ENCODE results near the gene MAN2B2.

The MAN2B2 gene

GRCh38 chr4:6596948-6597347 lies 22.0 kb downstream of the MAN2B2 start:
- DNase-seq: no peak

GRCh38 chr4:6598127-6598526 lies 23.1 kb downstream of the MAN2B2 start:
- no peak for DNase-seq

DNA sequence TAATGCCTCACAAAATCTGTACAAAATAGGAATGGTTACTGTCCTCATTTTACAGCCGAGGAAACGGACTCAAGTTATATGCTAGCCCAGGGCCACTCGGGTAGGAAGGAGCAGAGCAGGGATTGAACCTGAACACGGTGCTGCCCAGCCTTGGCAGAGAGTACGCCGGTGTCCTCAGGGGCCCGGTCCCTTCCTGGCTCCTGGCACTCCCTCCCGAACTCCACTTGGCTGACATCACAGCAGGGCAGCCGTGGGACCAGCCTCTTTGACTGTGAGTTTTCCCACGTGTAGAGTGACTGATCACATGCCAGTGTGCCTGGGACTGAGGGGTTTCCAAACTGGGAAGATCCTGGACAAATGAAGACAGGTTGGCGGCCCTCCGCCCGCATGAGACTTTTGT lies 23.7 kb downstream of the MAN2B2 start:
- no peak for DNase-seq

- no peak for DNase-seq
Measured at GRCh38 chr4:6601661-6602250, 26.8 kb downstream of the MAN2B2 start.

- DNase-seq: no peak
Measured at GRCh38 chr4:6602289-6602688, 27.3 kb downstream of the MAN2B2 start.

DNA sequence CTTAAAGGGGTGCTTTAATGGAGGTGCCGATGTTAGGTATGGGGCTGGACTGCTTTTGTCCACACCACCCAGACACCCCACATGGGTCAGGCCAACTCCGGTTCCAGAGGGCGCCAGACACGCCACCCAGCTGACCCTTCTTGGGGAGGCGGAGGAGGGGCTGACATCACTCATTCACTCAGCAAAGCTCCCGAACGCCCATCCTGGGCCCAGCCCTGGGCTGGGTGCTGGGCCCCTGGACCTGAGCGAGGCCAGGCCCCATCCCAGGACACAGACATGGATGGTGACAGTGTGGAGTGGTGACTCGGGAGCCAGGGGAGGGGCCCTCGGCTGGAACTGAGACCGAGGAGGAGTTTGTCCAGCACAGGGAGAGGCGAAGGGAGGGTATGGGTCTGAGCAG lies 28.1 kb downstream of the MAN2B2 start:
- DNase-seq: no peak

- DNase-seq: no peak
Measured at GRCh38 chr4:6605114-6605513, 30.1 kb downstream of the MAN2B2 start.

GRCh38 chr4:6605605-6606004 lies 30.6 kb downstream of the MAN2B2 start:
- DNase-seq: no peak

DNA sequence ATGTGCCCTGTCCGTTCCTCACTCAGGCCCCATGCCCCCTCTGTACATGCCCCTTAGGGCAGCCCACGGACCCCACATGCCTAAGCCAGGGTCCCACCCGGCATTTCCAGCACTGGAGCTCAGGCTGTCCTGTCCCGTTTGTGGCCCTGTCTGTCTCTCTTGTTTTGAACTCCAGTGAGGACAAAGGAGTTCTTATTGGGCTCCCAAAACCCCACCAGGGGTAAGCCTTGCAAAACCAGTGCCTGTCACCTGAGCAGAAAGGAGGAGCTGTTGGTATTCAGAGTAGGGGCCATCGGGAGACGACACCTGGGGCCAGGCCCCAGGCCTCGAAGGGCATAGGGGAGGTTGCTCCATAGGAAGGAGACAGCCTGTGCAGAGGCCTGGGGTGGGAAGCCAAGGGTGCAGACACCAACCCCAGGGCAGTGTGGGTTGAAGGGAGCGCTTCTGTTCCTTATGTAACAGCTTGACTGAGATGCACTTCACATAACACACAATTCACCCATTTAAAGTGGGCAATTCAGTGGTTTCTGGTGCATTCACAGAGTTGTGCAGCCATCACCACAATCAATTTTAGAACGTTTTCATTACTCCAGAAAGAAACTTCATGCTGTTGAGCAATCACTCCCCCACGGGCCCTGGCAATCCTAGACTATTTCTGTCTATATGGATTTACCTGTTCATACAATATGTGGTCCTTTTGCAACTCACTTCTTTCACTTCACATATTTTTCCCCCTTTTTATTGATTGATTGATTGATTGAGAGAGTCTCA lies 31.7 kb downstream of the MAN2B2 start:
- DNase-seq: no peak

- DNase-seq: no peak
Measured at GRCh38 chr4:6607368-6608055, 32.5 kb downstream of the MAN2B2 start.

DNA sequence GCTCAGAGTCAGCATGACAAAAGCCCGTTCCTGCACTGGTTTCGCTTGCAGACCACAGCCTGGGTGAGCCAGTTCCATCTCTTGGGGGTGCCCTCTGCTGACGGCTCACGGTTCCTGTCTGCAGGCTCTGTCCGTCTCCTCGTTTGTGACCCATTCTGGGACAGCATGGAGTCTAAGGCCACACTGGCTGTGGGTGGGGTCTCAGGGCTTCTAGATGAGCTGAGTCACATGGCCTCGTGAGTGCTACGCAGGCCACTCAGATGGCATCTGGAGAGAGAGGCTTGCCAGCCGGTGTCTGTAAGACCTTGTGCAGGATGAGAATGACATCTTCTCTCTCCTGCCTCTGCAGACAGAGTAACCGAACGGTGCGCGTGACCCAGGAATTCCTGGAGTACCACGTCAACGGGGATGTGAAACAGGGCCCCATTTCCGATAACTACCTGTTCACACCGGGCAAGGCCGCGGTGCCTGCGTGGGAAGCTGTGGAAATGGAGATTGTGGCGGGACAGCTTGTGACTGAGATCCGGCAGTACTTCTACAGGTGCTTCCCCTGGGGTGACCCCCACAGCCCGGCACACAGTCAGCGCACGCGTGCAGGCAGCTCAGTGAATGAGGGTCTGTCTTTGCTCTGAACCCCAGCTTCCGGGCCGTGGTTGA lies 33.9 kb downstream of the MAN2B2 start:
- DNase-seq: no peak

DNA sequence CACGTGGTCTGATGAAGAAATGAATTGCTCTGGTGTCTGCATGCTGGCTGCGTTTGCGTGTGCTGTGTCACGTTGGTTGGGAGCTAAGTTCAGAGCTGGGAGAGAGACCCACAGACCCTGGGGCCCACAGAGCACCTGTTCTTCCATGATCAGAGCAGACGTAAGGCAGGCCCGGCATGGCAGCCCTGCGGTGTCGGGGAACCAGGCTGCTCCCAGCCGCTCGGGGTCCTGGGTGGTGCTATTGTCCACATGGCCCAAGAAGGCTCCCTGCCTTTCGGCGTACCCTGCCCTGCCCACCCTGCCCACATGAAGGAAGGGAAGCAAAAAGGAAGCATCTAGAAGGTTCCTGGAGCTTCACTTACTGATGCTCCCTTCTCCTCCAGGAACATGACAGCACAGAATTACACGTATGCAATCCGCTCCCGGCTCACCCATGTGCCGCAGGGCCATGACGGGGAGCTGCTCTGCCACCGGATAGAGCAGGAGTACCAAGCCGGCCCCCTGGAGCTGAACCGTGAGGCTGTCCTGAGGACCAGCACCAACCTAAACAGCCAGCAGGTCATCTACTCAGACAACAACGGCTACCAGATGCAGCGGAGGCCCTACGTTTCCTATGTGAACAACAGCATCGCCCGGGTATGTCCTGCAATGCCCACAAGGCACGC lies 34.6 kb downstream of the MAN2B2 start:
- DNase-seq: no peak

GRCh38 chr4:6610856-6611430 lies 36.0 kb downstream of the MAN2B2 start:
- no peak for DNase-seq

GRCh38 chr4:6612961-6613675 lies 38.1 kb downstream of the MAN2B2 start:
- no peak for DNase-seq

DNA sequence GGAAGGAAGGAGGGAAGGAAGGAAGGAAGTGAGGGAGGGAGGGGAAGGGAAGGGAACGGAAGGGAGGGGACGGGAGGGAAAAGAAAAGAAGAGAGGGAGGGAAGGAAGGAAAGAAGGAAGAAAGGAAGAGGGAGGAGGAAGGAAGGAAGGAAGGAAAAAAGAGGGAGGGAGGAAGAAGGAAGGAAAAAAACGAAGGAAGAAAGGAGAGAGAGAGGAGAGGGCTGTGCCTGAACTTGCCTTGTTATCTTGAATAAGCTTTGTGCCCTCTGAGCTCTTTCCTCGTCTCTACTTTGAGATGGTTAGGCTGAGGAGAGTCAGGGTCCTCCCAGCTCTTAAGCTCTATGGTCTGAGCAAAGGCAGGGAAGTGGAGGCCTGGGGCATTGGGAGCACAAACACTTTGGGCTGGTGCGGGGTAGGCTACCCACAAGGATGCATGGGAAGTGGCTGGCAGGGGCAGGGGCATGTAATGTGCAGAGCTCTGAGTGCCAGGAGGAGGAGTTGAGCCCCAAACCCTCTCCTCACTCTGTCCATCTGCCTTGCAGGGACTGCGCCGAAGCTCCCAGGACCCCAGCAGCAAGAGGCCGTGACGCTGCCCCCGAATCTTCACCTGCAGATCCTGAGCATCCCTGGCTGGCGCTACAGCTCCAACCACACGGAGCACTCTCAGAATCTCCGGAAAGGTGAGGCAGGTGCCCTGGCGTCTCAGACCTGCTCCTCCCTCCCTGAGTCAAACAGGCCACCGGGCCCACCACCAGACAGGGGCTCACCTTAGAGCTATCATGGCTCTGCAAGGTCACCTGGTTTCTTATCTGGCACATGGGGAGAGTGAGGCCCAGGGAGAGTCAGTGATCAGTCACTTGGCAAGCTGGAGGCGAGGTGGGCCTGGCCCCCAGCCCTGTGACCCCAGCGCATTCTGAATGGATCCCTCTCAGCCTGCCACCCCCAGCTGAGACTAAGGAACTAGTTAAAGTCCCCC lies 39.0 kb downstream of the MAN2B2 start:
- DNase-seq: no peak

- no peak for DNase-seq
Measured at GRCh38 chr4:6614701-6615230, 39.8 kb downstream of the MAN2B2 start.

GRCh38 chr4:6616087-6616995 lies 41.4 kb downstream of the MAN2B2 start:
- DNase-seq: no peak

GRCh38 chr4:6617246-6617645 lies 42.3 kb downstream of the MAN2B2 start:
- no peak for DNase-seq

GRCh38 chr4:6618386-6619115 lies 43.6 kb downstream of the MAN2B2 start:
- DNase-seq: no peak
